SK-N-SH treated with all-trans-retinoic acid at 6 μM for 48 hours (cell line): Measurements from ENCODE around the gene UGGT1.

Experiments used
- ATAC-seq: fragments of 200-7000 bp; cut with Tn5 transposase; 3 replicates; pipeline ENCODE4 v1.9.1; 2020; ENCODE audit warnings: mild to moderate bottlenecking, moderate library complexity
- ARNTL ChIP-seq: fragments of 450-650 bp; formaldehyde crosslinking; IDR thresholded peaks from 2 replicates; pipeline ENCODE4 v1.5.0; 2020; ENCODE audit warnings: low read depth, mild to moderate bottlenecking, moderate library complexity, borderline replicate concordance
- BACH2 ChIP-seq: fragments of 250-450 bp; sonication (Bioruptor Pico); IDR thresholded peaks from 2 replicates; pipeline ENCODE4 v1.9.0; 2021; ENCODE audit warnings: mild to moderate bottlenecking, borderline replicate concordance
- ESRRG ChIP-seq: fragments of 250-450 bp; sonication (Bioruptor Pico); IDR thresholded peaks from 2 replicates; pipeline ENCODE4 v1.6.1; 2021; ENCODE audit warnings: mild to moderate bottlenecking
- GLIS3 ChIP-seq: fragments of 250-450 bp; sonication (Bioruptor Pico); IDR thresholded peaks from 2 replicates; pipeline ENCODE4 v1.5.0; 2020; ENCODE audit warnings: mild to moderate bottlenecking, moderate library complexity
- ISL1 ChIP-seq: fragments of 250-450 bp; sonication (Bioruptor Pico); IDR thresholded peaks from 2 replicates; pipeline ENCODE4 v2.1.2; 2022; ENCODE audit warnings: mild to moderate bottlenecking, moderate library complexity
- OSR1 ChIP-seq: fragments of 250-450 bp; sonication (Bioruptor Pico); IDR thresholded peaks from 2 replicates; pipeline ENCODE4 v1.8.0; 2022; ENCODE audit warnings: moderate library complexity, mild to moderate bottlenecking, inconsistent platforms
- PPARA ChIP-seq: fragments of 250-450 bp; sonication (Bioruptor Pico); IDR thresholded peaks from 2 replicates; pipeline ENCODE4 v1.5.0; 2020; ENCODE audit warnings: mild to moderate bottlenecking, borderline replicate concordance
- RARB ChIP-seq: fragments of 250-450 bp; sonication (Bioruptor Pico); IDR thresholded peaks from 2 replicates; pipeline ENCODE4 v1.8.0; 2021; ENCODE audit warnings: mild to moderate bottlenecking, moderate library complexity
- SNAI2 ChIP-seq: fragments of 250-450 bp; sonication (Bioruptor Pico); IDR thresholded peaks from 2 replicates; pipeline ENCODE4 v1.5.0; 2020; ENCODE audit warnings: mild to moderate bottlenecking, moderate library complexity
- TSHZ2 ChIP-seq: fragments of 250-450 bp; sonication (Bioruptor Pico); IDR thresholded peaks from 2 replicates; pipeline ENCODE4 v1.5.0; 2020; ENCODE audit warnings: mild to moderate bottlenecking, moderate library complexity
- ZC3H10 ChIP-seq: fragments of 250-450 bp; sonication (Bioruptor Pico); IDR thresholded peaks from 2 replicates; pipeline ENCODE4 v1.5.1; 2021; ENCODE audit warnings: mild to moderate bottlenecking, moderate library complexity
- ZFP3 ChIP-seq: fragments of 250-450 bp; sonication (Bioruptor Pico); IDR thresholded peaks from 2 replicates; pipeline ENCODE4 v1.5.0; 2020; ENCODE audit warnings: mild to moderate bottlenecking, moderate library complexity
- ZFP30 ChIP-seq: fragments of 450-650 bp; formaldehyde crosslinking; IDR thresholded peaks from 2 replicates; pipeline ENCODE4 v1.5.0; 2022; ENCODE audit warnings: mild to moderate bottlenecking, moderate library complexity
- ZNF565 ChIP-seq: fragments of 450-650 bp; formaldehyde crosslinking; conservative IDR thresholded peaks from 2 replicates; pipeline ENCODE4 v1.5.0; 2020; ENCODE audit warnings: low read depth, mild to moderate bottlenecking, moderate library complexity
- ZNF70 ChIP-seq: fragments of 450-650 bp; formaldehyde crosslinking; IDR thresholded peaks from 2 replicates; pipeline ENCODE4 v1.5.0; 2020; ENCODE audit warnings: mild to moderate bottlenecking, moderate library complexity
- ZNF8 ChIP-seq: fragments of 450-650 bp; formaldehyde crosslinking; IDR thresholded peaks from 2 replicates; pipeline ENCODE4 v1.5.0; 2020; ENCODE audit warnings: mild to moderate bottlenecking, moderate library complexity
- TF ChIP-seq, protein P1 (sequence below): fragments of 250-450 bp; sonication (Bioruptor Pico); IDR thresholded peaks from 2 replicates; pipeline ENCODE4 v1.8.0; 2021; ENCODE audit warnings: low read depth, mild to moderate bottlenecking, moderate library complexity, borderline replicate concordance
- TF ChIP-seq, protein P2 (sequence below): fragments of 250-450 bp; sonication (Bioruptor Pico); IDR thresholded peaks from 2 replicates; pipeline ENCODE4 v1.5.1; 2021; ENCODE audit warnings: mild to moderate bottlenecking, moderate library complexity
- TF ChIP-seq, protein P3 (sequence below): fragments of 250-450 bp; sonication (Bioruptor Pico); IDR thresholded peaks from 2 replicates; pipeline ENCODE4 v1.5.1; 2020; ENCODE audit warnings: low read depth, mild to moderate bottlenecking, moderate library complexity
- TF ChIP-seq, protein P4 (sequence below): fragments of 250-450 bp; sonication (Bioruptor Pico); IDR thresholded peaks from 2 replicates; pipeline ENCODE4 v1.8.0; 2020; ENCODE audit warnings: mild to moderate bottlenecking, moderate library complexity, borderline replicate concordance

Gene UGGT1

GRCh38 chr2:128158176-128158575 is 67.2 kb downstream of the UGGT1 start:
- no peak for TF ChIP-seq TSHZ2 (CRISPR knock-in tag)
- TF ChIP-seq OSR1 (CRISPR knock-in tag), result no peak
- TF ChIP-seq SNAI2, result no peak
- TF ChIP-seq ZNF8 (CRISPR knock-in tag), result no peak
- TF ChIP-seq ARNTL (CRISPR knock-in tag), result no peak
- TF ChIP-seq, protein P1, sequence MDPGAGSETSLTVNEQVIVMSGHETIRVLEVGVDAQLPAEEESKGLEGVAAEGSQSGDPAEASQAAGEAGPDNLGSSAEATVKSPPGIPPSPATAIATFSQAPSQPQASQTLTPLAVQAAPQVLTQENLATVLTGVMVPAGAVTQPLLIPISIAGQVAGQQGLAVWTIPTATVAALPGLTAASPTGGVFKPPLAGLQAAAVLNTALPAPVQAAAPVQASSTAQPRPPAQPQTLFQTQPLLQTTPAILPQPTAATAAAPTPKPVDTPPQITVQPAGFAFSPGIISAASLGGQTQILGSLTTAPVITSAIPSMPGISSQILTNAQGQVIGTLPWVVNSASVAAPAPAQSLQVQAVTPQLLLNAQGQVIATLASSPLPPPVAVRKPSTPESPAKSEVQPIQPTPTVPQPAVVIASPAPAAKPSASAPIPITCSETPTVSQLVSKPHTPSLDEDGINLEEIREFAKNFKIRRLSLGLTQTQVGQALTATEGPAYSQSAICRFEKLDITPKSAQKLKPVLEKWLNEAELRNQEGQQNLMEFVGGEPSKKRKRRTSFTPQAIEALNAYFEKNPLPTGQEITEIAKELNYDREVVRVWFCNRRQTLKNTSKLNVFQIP (CRISPR knock-in tag), result no peak
- TF ChIP-seq ZC3H10 (CRISPR knock-in tag), result no peak
- TF ChIP-seq GLIS3 (CRISPR knock-in tag), result no peak
- TF ChIP-seq ZNF70 (CRISPR knock-in tag), result no peak
- TF ChIP-seq ISL1 (CRISPR knock-in tag), result no peak
- TF ChIP-seq ZFP30 (CRISPR knock-in tag), result no peak
- TF ChIP-seq BACH2, result no peak
- TF ChIP-seq ESRRG (CRISPR knock-in tag), result no peak
- no peak for TF ChIP-seq PPARA
- TF ChIP-seq, protein P2, sequence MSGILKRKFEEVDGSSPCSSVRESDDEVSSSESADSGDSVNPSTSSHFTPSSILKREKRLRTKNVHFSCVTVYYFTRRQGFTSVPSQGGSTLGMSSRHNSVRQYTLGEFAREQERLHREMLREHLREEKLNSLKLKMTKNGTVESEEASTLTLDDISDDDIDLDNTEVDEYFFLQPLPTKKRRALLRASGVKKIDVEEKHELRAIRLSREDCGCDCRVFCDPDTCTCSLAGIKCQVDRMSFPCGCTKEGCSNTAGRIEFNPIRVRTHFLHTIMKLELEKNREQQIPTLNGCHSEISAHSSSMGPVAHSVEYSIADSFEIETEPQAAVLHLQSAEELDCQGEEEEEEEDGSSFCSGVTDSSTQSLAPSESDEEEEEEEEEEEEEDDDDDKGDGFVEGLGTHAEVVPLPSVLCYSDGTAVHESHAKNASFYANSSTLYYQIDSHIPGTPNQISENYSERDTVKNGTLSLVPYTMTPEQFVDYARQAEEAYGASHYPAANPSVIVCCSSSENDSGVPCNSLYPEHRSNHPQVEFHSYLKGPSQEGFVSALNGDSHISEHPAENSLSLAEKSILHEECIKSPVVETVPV (CRISPR knock-in tag), result no peak
- TF ChIP-seq ZFP3, result no peak
- ATAC-seq, result no peak

DNA sequence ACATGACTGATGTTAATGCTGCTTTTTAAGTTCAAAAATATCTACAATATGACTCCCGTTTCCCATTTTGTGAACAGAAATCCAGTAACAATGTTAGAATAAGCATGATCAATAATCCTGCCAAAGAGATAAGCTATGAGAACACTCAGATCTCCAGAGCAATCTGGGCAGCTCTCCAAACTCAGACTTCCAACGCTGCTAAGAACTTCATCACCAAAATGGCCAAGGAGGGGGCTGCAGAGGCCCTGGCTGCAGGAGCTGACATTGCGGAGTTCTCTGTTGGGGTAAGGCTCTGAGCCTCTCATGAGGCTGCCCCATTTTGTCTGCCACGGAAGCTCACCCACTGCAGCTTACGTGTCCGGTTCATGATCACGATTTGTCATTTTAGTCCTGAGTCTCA is 68.4 kb downstream of the UGGT1 start:
- TF ChIP-seq GLIS3 (CRISPR knock-in tag) (no peak), ESRRG (CRISPR knock-in tag) (no peak)
- TF ChIP-seq, protein P3, sequence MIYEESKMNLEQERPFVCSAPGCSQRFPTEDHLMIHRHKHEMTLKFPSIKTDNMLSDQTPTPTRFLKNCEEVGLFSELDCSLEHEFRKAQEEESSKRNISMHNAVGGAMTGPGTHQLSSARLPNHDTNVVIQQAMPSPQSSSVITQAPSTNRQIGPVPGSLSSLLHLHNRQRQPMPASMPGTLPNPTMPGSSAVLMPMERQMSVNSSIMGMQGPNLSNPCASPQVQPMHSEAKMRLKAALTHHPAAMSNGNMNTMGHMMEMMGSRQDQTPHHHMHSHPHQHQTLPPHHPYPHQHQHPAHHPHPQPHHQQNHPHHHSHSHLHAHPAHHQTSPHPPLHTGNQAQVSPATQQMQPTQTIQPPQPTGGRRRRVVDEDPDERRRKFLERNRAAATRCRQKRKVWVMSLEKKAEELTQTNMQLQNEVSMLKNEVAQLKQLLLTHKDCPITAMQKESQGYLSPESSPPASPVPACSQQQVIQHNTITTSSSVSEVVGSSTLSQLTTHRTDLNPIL (CRISPR knock-in tag), result no peak
- no peak for ATAC-seq

DNA sequence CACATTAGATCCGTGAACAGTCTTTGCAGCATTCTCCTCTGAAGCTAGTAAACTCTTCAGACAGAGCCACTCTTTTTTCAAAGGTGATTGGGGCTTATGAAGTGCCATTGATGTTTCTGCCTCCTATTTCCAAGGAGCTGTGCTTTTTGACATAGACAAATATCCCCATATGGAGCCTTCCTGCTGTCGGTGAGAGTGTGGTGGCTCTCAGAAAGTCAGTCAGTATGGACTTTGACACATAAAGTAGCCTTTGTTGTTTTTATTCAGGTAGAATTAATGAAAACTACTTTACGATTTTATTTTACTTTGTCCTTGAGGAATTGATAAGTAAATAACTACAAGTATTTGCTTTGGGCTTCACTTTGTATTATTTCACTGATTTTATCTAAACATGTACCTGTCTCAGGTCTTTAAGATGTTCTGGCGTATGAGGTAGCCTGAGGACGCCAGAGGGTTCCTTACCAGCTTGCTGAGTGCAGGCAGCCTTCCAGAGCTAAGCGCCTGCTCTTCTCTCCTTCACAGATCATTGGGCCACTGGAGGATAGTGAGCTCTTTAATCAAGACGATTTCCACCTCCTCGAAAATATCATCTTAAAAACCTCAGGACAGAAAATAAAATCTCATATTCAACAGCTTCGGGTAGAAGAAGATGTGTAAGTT is 69.7 kb downstream of the UGGT1 start:
- ATAC-seq, result no peak
- TF ChIP-seq ZNF565 (CRISPR knock-in tag) (no peak), ZFP3 (no peak), ZNF70 (CRISPR knock-in tag) (no peak), BACH2 (no peak), RARB (CRISPR knock-in tag) (no peak), GLIS3 (CRISPR knock-in tag) (no peak), TSHZ2 (CRISPR knock-in tag) (no peak), OSR1 (CRISPR knock-in tag) (no peak)
- TF ChIP-seq, protein P1 (CRISPR knock-in tag), result no peak
- TF ChIP-seq, protein P4, sequence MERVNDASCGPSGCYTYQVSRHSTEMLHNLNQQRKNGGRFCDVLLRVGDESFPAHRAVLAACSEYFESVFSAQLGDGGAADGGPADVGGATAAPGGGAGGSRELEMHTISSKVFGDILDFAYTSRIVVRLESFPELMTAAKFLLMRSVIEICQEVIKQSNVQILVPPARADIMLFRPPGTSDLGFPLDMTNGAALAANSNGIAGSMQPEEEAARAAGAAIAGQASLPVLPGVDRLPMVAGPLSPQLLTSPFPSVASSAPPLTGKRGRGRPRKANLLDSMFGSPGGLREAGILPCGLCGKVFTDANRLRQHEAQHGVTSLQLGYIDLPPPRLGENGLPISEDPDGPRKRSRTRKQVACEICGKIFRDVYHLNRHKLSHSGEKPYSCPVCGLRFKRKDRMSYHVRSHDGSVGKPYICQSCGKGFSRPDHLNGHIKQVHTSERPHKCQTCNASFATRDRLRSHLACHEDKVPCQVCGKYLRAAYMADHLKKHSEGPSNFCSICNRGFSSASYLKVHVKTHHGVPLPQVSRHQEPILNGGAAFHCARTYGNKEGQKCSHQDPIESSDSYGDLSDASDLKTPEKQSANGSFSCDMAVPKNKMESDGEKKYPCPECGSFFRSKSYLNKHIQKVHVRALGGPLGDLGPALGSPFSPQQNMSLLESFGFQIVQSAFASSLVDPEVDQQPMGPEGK, result no peak
